Activated CD8-positive, alpha-beta memory T cell treated with anti-CD3 and anti-CD28 coated beads for 4 hours (primary cell): ENCODE measurements around the gene WDR54.

Experiments used
- DNase-seq, 2 donors: peaks; one replicate each; pipeline ENCODE4 v3.0.0-alpha.2; 2020; ENCODE audit warnings: low read depth in 2 of 2

Gene WDR54, protein sequence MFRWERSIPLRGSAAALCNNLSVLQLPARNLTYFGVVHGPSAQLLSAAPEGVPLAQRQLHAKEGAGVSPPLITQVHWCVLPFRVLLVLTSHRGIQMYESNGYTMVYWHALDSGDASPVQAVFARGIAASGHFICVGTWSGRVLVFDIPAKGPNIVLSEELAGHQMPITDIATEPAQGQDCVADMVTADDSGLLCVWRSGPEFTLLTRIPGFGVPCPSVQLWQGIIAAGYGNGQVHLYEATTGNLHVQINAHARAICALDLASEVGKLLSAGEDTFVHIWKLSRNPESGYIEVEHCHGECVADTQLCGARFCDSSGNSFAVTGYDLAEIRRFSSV

GRCh38 chr2:74421221-74421870 is at the start of gene WDR54, which contains the start of gene C2orf81:
Gene WDR54, plus strand, starts transcription at chr2:74421730. Its CDS starts 424 bp downstream, at chr2:74422154.
Gene C2orf81, minus strand, starts transcription at chr2:74421619. Its CDS starts 59 bp downstream, at chr2:74421560.
- peak; percentile 84 to 86 for DNase-seq

DNA sequence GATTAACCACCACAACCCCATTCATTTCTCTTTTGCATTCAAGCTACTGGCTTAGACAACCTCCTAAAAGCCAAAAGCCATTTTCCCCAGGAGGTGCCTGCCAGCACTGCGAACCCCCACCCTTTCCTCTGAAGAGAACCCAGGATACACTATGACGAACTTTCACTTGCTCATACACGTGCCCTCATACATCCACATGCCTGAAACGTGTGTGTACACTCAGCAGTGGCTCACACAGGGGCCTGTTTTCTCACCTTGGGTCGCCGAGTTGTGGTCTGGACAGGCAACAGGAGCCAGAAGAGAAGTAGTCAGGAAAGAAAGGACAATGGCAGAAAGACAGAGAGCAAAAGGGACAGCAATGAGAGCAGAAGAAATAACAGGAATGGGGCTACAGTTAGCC is 48.9 kb upstream of the WDR54 start:
- DNase-seq = no peak

DNA sequence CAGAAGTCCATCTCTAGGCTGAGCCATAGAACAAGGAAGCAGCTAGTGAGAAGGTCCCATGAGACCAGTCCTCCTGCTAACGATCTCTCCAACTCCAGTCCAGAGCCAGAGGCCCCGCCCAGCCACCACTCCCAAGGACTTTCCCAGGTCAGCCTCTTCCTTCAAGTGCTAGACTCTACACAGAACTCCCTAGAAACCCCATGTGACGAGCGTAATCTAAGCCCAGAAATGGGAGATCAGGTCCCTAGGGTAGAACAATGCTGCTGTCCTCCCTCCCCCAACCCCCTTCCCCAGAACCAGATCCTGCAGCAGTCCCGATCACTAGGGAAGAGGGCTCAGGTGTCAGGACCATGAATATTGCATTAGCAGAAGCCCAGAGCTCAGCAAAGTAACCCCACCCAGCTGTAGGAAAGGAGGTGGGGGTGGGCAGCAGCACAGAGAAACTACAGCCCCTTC is 48.3 kb upstream of the WDR54 start:
- DNase-seq = no peak

- no peak for DNase-seq
Measured at GRCh38 chr2:74373985-74374384, 47.5 kb upstream of the WDR54 start.

DNA sequence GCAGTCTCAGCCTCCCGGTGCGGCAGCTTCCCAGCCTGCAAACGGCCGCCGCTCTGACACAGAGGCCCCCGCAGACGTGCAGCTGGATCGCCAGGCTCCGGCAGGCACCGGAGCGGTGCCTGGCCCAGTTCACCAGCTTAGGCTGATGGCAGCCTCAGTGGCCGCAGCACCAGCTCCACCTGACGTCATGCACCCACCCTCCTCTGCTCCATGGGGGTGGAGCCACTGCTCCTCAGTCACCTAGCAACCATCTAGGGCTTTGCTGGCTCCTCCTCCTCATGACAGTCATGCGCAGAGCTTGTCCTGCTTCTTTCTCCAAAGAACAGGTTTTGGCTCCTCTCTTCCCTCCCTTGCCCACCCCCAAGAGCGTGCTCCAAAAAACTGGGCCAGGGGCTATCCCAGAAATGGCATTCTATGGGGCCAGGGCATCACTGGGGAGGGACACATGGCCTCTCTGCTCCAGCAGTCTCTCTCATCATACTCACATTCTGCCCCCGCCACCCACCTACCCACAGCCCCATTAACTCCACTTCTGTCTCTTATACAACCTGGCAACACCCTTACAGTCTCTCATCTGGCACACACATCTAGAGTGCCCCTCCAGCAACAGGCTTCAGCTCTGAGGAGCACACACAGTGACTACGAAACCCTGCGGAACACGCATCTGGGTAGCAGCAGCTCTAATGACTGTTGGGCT is 46.9 kb upstream of the WDR54 start:
- no peak for DNase-seq

DNA sequence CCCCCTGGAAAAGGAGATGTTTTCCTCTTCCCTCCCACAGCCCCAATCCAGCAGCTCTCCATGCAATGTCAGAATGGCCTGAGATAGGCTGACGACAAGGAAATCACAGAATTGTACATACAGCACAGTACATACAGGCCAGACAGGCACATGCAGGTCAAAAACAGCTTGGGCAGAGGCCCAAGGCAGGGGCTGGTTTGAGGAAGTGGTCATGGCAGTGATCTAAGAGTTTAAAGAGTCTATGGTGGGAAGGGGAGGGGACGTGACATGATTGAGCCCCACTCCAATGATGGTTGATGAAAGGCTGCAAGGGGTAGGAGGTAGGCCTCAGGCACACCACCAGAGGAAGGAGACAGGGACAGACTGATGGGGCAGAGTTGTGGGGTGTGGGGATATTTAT is 45.7 kb upstream of the WDR54 start:
- DNase-seq = no peak

GRCh38 chr2:74378007-74378406 is 43.5 kb upstream of the WDR54 start:
- DNase-seq = no peak

GRCh38 chr2:74379851-74380789 is 41.4 kb upstream of the WDR54 start, which contains the start of gene DCTN1:
Gene DCTN1, minus strand, starts transcription at chr2:74380311. Its CDS starts 274 bp downstream, at chr2:74380037.
- no peak for DNase-seq

- no peak for DNase-seq
Measured at GRCh38 chr2:74381751-74382150, 39.8 kb upstream of the WDR54 start.

- no peak for DNase-seq
Measured at GRCh38 chr2:74383254-74383653, 38.3 kb upstream of the WDR54 start.

GRCh38 chr2:74384051-74384450 is 37.5 kb upstream of the WDR54 start:
- DNase-seq = no peak

GRCh38 chr2:74385396-74385795 is 36.1 kb upstream of the WDR54 start:
- no peak for DNase-seq

DNA sequence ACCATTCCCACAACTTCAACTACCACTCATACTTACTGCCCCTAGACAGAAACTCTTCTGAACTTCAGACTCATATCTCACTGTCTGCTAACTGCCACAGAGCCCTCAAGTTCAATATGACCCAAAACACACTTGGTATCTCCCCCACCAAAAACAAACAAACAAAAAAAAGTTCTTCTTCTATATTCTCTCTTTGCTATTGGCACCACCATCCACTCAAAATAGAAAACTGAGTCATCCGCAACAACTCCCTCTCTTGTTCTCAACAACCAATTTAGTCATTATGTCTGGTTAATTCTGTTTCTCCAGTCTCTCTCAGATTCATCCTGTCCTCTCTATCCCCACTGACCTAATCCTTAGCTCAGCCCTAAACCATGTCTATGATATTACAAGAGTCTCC is 34.2 kb upstream of the WDR54 start:
- DNase-seq = no peak

DNA sequence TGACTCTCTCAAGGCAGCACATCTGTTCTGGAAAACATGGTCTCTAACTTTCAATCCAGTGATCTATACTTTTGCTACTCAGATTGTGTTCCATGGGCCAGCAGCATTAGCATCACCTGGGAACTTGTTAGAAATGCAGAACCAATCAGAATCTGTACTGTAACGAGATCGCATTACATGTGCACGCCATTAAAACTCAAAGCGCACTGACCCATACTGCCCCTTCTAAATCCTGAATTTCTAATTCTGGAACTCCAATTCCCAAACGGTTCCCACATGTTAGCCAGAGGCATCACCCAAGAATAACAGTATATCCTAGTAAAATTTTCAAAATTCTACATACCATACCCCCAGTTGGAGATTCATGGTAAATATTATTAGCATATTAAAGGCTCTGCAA is 30.9 kb upstream of the WDR54 start:
- DNase-seq = no peak

GRCh38 chr2:74391209-74391579 is 30.3 kb upstream of the WDR54 start:
- DNase-seq = no peak

DNA sequence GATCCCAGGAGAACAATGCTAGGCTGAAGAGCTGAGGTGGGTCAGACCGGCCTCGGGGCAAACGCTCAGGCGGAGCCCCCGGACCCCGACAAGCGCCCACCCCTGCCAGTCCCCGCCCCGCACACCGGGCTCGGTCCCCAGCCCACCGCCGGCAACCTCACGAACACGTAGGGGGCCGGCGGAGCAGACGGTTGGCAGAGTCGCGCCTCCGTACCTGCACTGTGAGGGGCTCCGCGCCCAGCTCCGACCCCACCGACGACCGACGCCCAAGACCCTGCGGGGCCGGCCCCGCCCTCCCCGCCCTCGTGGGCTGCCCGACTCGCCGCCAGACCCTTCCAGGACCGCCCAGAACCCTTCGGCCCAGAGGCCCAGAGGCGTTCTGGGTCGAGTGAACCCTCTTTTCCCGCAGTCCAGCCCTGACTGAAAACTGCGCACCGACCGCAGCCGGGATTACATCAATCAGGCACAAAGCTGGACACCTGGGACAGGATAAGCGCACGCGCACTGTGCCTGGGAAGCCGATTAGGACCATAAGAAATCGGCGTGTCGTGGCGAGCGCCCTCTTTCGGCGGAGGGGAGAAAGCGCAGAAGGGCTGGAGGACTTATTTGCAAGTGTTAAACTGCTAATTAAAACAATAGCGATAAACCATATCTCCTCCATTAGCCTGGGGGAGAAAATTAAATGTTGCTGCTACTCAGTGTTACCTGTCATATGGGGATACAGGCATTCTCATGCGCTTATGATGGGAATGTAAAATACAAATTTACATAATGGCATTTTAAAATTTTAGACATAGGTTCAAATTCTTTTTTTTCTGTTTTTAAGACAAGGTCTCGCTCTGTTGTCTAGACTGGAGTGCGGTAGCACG is 29.7 kb upstream of the WDR54 start:
- DNase-seq = peak; percentile 89

- DNase-seq = no peak
Measured at GRCh38 chr2:74392449-74392743, 29.1 kb upstream of the WDR54 start.

GRCh38 chr2:74393525-74393924 is 28.0 kb upstream of the WDR54 start:
- DNase-seq = no peak

DNA sequence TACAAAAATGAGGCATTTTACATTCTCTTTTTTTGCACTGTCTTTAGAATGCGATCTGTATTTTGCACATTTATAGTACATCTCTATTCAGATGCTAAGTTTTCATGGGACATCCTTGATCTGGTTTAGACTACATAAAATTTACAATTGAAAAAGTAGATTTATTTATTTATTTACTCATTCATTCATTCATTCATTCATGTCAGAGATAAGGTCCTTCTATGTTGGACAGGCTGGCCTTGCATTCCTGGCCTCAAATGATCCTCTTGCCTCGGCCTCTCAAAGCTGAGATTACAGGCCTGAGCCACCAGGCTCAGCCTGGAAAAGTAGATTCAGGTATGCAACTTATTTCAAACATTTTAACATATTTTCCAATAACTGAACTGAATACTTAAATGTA is 25.4 kb upstream of the WDR54 start:
- no peak for DNase-seq

DNA sequence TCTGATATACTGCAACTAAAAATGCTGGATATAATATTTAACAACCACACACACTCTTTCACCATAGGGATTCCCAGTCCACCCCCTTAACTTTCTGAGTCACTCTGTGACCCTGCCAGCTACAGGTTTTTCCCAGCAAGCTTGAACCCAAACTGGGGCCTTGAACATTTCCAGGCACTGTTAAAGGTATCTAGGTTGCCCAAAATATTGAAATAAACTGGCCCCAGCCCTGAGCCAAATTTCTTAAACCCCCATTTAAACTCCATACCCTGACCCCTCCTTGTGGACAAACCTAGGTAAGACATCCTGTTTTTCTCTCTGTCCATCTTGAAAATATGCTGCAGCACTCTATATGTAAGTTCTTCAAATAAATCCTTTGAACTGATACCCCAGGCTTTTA is 21.7 kb upstream of the WDR54 start:
- no peak for DNase-seq

GRCh38 chr2:74401891-74402290 is 19.6 kb upstream of the WDR54 start:
- no peak for DNase-seq
